H1 (cell line): Measurements from ENCODE around the gene AGAP1.

ENCODE experiments used
- POLR2A ChIP-seq, 2 experiments: IDR thresholded peaks; 1 replicate in 1 of 2; 2 replicates in 1 of 2; pipeline ENCODE4 v1.6.1; 2011; ENCODE audit warnings: low read depth in 2 of 2, low read length in 2 of 2, mild to moderate bottlenecking in 2 of 2; ENCODE audit errors: control extremely low read depth in 1 of 2
- TAF1 ChIP-seq: IDR thresholded peaks from 2 replicates; pipeline ENCODE4 v1.6.1; 2011; ENCODE audit warnings: mild to moderate bottlenecking, low read depth, low read length

DNA sequence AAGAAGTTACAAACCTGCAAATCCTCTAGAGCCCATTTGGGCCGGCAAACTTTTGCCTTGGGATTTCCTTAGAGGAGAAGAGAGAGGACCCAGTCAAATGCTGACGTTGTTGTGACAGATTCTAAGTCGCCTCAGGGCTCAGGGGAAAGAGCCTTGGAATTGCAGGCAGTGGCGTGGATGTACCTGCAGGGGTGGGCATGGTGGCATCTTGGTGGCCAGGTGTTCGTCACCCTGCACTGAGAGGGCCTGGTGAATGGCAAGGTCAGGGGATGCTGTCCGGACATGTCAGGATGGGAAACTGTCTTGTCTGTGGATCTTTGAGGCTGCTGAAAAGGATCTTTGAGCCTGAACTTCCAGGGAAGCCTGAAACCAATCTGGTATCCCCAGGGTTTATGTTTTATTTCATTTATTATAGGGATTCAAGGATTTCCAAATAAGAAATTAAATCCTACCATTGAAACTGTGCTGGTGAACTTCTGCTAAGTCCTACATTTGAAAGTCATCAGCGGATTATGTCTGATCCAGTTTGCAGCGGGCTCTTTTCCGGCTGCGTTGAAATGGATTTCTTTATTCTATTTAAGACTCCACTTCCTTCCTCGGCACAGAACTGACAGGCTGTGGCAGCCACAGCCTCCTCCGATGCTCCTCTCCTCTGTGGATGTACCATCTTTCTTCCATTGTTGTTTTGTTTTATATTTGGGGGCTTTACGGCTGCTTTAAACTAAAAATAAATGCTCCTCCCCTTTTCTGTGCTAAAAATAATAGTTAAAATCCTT lies 207.6 kb downstream of the AGAP1 start:
- TF ChIP-seq POLR2A (IDR thresholded peaks at IDR 0.05; ENCODE audit: control extremely low read depth in 1 of 2, low read depth in 2 of 2, low read length in 2 of 2) (no peak), TAF1 (no peak)
